ENCODE results near the gene TTC34. TPM values are rescaled to one million over a fixed set of nuclear protein-coding genes. Genes with fewer than 3 reads are reported as not detected.
A peak's percentile ranks its signal among the peaks of the same experiment; 100 is the strongest.

TTC34 gene
- total and polyA plus RNA-seq, 2 of the 13 experiments (the other 11 are each of a cell fraction or from before 2014, with no cell fraction given): 0.07 to 0.11 TPM

DNA sequence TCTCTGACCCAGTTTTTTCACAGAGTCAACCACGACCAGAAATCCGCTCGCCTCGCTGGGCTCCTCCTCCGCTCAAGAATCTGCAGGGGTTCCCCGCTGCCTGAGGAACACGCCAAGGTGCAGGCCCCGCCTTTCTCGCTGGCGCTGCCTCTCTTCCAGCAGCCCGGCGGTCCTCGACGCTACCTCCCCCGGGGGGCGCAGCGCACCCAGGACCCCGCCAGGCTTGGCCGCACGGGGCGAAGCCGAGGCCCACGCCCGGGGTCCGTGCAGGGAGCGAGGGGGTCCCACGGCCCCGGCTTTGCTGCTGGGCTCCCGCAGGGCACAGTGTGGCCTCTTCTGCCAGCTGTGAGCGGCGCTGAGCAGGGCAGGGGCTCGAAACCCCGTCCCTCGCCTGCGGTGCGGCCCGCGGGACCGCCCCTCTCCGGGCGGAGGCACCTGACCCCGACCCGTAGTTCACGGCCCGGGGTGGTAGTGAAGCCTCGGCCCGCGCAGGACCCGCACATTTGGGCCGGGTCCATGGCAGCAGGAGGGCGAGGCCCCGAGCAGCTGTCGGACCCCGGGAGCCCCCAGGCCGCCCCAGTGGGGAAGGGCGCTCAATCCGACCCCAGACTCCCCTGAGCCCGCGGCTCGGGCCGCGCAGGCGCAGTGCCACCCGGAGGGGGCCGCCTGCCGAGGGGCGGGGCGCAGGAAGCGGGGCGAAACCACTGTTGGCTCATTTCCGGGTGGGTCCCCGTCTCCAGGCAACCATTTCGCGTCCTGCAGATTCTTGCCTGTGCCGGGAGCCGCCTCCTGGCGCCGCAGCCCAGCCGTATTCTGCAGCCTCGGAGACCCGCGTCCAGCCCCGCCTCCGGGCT, 158.7 kb downstream of the TTC34 start (continued):
- TF ChIP-seq SP1 (IDR thresholded peaks at IDR 0.05) (no peak), SP1 (CRISPR knock-in tag; IDR thresholded peaks at IDR 0.05) (peak; percentile 31; the same call in 1 of the 2 replicates), ZFYVE20 (CRISPR knock-in tag; IDR thresholded peaks at IDR 0.05; ENCODE audit: borderline replicate concordance, low read depth) (no peak), ZBTB3 (CRISPR knock-in tag; IDR thresholded peaks at IDR 0.05; ENCODE audit: borderline replicate concordance, low read depth) (no peak), SALL2 (CRISPR knock-in tag; IDR thresholded peaks at IDR 0.05) (no peak), ZNF879 (CRISPR knock-in tag; IDR thresholded peaks at IDR 0.05) (peak; percentile 82; the same call in 1 of the 2 replicates), HDAC2 (CRISPR knock-in tag; IDR thresholded peaks at IDR 0.05) (peak; percentile 28), ZNF20 (CRISPR knock-in tag; IDR thresholded peaks at IDR 0.05) (no peak), SNAPC2 (CRISPR knock-in tag; IDR thresholded peaks at IDR 0.05) (peak; percentile 53; the same call in 1 of the 2 replicates), ZNF589 (CRISPR knock-in tag; conservative IDR thresholded peaks at IDR 0.05) (no peak), ZNF17 (CRISPR knock-in tag; IDR thresholded peaks at IDR 0.05) (no peak), GPN1 (CRISPR knock-in tag; IDR thresholded peaks at IDR 0.05; ENCODE audit: borderline replicate concordance) (no peak), CCAR2 (optimal IDR thresholded peaks at IDR 0.05; ENCODE audit: low read depth, low read length) (no peak), HHEX (CRISPR knock-in tag; IDR thresholded peaks at IDR 0.05) (no peak)
- TF ChIP-seq, protein P1, sequence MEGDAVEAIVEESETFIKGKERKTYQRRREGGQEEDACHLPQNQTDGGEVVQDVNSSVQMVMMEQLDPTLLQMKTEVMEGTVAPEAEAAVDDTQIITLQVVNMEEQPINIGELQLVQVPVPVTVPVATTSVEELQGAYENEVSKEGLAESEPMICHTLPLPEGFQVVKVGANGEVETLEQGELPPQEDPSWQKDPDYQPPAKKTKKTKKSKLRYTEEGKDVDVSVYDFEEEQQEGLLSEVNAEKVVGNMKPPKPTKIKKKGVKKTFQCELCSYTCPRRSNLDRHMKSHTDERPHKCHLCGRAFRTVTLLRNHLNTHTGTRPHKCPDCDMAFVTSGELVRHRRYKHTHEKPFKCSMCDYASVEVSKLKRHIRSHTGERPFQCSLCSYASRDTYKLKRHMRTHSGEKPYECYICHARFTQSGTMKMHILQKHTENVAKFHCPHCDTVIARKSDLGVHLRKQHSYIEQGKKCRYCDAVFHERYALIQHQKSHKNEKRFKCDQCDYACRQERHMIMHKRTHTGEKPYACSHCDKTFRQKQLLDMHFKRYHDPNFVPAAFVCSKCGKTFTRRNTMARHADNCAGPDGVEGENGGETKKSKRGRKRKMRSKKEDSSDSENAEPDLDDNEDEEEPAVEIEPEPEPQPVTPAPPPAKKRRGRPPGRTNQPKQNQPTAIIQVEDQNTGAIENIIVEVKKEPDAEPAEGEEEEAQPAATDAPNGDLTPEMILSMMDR (CRISPR knock-in tag; IDR thresholded peaks at IDR 0.05): peak; percentile 50
- TF ChIP-seq, protein P2, sequence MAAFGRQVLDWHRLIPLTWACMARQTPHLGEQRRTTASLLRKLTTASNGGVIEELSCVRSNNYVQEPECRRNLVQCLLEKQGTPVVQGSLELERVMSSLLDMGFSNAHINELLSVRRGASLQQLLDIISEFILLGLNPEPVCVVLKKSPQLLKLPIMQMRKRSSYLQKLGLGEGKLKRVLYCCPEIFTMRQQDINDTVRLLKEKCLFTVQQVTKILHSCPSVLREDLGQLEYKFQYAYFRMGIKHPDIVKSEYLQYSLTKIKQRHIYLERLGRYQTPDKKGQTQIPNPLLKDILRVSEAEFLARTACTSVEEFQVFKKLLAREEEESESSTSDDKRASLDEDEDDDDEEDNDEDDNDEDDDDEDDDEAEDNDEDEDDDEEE (CRISPR knock-in tag; IDR thresholded peaks at IDR 0.05): no peak
- TF ChIP-seq, protein P3, sequence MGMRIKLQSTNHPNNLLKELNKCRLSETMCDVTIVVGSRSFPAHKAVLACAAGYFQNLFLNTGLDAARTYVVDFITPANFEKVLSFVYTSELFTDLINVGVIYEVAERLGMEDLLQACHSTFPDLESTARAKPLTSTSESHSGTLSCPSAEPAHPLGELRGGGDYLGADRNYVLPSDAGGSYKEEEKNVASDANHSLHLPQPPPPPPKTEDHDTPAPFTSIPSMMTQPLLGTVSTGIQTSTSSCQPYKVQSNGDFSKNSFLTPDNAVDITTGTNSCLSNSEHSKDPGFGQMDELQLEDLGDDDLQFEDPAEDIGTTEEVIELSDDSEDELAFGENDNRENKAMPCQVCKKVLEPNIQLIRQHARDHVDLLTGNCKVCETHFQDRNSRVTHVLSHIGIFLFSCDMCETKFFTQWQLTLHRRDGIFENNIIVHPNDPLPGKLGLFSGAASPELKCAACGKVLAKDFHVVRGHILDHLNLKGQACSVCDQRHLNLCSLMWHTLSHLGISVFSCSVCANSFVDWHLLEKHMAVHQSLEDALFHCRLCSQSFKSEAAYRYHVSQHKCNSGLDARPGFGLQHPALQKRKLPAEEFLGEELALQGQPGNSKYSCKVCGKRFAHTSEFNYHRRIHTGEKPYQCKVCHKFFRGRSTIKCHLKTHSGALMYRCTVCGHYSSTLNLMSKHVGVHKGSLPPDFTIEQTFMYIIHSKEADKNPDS (CRISPR knock-in tag; IDR thresholded peaks at IDR 0.05): peak; percentile 73; the same call in 1 of the 2 replicates
- TF ChIP-seq, protein P4, sequence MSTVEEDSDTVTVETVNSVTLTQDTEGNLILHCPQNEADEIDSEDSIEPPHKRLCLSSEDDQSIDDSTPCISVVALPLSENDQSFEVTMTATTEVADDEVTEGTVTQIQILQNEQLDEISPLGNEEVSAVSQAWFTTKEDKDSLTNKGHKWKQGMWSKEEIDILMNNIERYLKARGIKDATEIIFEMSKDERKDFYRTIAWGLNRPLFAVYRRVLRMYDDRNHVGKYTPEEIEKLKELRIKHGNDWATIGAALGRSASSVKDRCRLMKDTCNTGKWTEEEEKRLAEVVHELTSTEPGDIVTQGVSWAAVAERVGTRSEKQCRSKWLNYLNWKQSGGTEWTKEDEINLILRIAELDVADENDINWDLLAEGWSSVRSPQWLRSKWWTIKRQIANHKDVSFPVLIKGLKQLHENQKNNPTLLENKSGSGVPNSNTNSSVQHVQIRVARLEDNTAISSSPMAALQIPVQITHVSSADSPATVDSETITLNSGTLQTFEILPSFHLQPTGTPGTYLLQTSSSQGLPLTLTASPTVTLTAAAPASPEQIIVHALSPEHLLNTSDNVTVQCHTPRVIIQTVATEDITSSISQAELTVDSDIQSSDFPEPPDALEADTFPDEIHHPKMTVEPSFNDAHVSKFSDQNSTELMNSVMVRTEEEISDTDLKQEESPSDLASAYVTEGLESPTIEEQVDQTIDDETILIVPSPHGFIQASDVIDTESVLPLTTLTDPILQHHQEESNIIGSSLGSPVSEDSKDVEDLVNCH (CRISPR knock-in tag; IDR thresholded peaks at IDR 0.05): no peak
- TF ChIP-seq, protein P5, sequence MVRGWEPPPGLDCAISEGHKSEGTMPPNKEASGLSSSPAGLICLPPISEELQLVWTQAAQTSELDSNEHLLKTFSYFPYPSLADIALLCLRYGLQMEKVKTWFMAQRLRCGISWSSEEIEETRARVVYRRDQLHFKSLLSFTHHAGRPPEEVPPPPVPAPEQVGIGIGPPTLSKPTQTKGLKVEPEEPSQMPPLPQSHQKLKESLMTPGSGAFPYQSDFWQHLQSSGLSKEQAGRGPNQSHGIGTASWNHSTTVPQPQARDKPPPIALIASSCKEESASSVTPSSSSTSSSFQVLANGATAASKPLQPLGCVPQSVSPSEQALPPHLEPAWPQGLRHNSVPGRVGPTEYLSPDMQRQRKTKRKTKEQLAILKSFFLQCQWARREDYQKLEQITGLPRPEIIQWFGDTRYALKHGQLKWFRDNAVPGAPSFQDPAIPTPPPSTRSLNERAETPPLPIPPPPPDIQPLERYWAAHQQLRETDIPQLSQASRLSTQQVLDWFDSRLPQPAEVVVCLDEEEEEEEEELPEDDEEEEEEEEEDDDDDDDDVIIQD (CRISPR knock-in tag; IDR thresholded peaks at IDR 0.05; ENCODE audit: low read depth): no peak

All from HepG2 (cell line).